ENCODE measurements around the gene NEK4.

Gene NEK4

DNA sequence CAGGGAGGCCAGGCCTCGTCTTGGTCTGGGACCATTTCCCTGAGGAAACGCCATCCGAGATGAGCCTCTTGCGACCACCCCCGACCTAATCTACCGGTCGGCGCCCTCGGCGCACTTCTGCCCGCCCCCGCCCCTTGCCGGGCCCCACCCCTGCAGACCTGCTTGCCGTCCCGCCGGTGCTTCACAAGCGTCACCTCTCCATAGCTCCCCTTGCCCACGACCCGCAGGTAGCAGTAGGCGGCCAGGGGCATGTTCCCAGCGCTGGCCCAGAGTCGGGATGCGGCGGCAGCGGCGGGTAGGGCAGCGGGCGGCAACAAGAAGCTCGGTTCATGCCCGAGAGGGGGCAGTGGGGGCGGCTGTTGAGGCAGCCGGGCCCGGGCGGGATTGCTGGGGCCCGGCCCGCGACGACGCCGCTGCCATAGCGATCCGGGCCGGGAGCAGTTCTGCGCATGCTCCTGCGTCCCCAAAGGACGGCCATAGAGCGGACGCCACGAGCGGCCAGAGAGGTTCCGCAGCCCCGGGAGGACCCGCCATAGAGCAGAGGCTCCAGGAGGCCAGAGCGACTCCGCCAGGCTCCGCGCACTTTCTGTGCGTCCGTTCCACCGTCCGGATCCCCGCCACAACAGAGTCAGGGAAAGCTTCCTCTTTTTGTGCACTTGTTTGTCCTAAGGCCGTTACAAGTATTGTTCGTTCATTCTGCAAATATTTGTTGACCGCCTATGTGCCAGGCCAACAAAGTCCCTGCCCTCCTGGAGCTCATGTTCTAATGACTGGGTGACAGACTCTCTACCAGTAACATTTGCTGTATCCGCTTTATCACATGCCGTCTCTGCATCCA, at the start of gene NEK4:
TSS of gene NEK4 (minus strand) at position 445 of the 838 bp plus-strand sequence. CDS start at position 251, 194 bp downstream.
- DNase-seq = peak; percentile 83 to 90

- DNase-seq = peak in 1 of 2 experiments; percentile 9
Measured at GRCh38 chr3:52819936-52820335, 49.2 kb upstream of the NEK4 start.

GRCh38 chr3:52817860-52818259, 47.1 kb upstream of the NEK4 start:
- DNase-seq = no peak

GRCh38 chr3:52817221-52817620, 46.5 kb upstream of the NEK4 start:
- DNase-seq = no peak

DNA sequence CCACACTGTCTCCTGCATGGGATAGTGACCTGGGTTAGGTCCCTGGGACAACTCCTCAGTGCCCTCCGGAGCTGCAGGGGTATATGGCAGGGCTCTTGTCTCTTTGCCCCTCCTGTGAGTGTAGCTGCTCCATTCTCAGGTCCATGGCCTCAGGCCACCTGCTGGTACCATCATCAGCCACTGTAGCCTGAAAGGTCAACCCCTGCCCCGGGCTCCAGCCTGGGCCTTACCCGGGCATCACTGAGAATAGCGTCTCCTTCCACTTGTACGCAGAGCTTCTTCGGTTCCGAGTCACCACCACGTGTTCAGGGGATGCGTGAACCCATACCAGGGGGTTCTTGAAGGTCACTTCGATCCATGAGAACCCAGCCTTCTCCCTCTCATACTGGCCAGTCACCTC, 45.9 kb upstream of the NEK4 start:
- no peak for DNase-seq

DNA sequence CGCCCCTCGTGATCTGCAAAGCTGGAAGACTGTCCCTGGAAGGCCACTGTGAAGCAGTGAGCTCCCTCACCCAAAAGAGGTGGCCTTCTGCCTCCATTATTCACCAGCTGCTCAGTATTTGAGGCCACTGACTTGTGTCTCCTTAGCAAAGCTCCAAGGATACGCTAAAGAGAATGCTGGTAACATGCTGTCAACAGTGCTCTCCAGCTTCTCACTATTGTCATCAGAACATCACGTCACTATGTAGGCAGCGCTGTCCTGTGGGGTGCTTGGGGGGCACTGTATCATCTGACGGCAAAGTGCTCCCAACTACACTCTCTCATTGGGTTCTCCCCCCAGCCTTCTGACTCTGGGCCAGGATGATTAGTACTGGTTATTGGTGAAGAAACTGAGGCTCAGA, 45.5 kb upstream of the NEK4 start:
- DNase-seq = no peak

DNA sequence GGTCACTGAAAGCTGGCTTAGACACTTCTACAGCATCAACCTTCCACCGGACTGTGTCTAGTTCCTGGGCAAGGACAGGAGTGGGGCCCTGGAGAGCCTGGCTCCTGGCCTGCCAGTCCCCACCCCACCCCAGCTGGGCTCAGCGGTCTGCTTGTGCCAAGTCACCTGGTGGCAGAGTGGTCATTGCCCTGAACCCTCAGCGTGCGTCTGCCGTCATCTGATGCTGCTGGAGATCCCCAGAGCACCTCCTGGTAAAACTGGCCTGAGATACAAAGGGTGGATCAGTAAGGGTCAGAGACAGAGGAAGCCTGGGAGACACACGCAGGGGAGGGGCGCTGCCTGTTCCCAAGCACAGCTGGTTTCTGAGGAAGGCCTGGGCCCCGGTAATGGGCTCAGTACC, 43.1 kb upstream of the NEK4 start:
- no peak for DNase-seq

DNA sequence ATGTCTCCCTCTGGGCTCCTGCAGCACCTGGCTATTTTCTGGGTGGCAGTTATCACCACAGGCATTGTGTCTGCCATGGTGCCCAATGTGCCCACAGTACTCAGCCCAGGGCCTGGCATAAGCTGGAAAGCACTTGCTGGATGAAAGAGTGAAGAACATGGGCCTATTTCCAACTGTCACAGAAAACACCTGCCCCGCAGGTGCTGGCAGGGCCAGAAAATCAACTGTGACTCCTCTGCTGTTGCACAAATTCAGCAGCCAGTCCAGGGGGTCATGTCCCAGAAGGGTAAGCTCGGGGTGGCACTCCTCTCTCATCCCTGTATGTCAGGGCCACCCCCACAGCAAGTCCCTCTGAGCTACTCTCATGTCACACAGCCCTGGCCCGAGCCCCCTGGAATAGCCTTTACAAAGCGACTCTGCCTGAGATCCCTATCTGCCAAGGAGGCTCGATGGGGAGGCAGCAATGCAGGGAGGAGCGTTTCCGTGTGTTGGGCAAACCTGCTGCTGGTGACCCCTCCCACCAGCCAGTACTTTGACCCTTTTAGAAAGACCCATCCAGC, 40.8 kb upstream of the NEK4 start:
- DNase-seq = no peak

DNA sequence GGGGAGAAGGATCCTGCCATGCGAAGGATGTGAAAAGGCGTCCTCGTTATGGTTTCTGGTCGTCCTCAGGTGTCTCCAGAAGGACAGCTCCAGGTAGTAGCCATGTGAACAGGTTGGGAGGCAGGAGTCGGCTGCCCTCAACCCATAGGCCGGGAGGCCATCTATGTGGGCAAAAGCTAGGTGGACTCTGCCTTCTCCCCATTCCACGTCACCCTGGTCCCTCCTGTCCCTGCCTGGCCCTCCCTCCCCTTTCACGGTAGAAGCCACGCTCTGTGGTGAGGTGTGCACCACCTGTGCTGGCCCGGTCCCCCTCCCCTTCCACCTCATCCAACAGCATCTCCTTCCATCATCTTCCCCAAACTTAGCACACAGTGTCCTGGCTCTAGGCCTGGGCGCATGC, 40.2 kb upstream of the NEK4 start:
- no peak for DNase-seq

GRCh38 chr3:52809662-52810377, 39.1 kb upstream of the NEK4 start:
- peak; percentile 61 to 82 for DNase-seq

GRCh38 chr3:52809149-52809548, 38.4 kb upstream of the NEK4 start:
- no peak for DNase-seq

- DNase-seq = peak; percentile 15 to 62
Measured at GRCh38 chr3:52805270-52806039, 34.7 kb upstream of the NEK4 start.

- no peak for DNase-seq
Measured at GRCh38 chr3:52801839-52802238, 31.1 kb upstream of the NEK4 start.

GRCh38 chr3:52800079-52800478, 29.3 kb upstream of the NEK4 start:
- DNase-seq = no peak

- no peak for DNase-seq
Measured at GRCh38 chr3:52798978-52799476, 28.3 kb upstream of the NEK4 start.

DNA sequence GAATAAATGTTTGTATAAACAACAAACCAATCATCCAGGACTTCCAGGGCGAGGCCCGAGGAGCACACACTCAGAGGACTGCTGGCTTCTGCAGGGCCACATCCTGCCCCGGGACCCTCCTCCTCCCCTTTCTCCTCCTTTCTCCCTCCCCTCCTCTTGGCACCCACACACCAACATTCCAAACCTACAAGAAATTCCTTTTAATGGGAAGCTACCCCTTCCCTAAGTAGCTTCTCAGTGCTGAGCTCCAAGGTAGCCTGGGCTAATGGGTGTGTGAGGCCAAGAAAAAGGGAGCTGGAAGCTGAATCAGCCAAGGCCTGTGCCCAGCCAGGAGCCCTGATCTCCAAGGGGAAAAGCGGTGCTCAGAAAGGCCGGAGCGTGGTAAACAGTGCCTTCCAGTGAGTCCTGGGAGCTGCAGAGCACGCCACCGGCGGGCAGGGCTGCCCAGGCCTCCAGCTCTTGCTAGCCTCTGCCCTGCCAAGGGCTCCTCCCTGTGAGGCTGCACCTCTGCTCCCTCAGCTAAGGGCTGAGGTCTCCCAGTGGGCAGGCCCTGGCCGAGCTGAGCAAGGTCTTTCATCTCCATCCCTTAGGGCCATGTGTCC, 27.7 kb upstream of the NEK4 start:
- no peak for DNase-seq

DNA sequence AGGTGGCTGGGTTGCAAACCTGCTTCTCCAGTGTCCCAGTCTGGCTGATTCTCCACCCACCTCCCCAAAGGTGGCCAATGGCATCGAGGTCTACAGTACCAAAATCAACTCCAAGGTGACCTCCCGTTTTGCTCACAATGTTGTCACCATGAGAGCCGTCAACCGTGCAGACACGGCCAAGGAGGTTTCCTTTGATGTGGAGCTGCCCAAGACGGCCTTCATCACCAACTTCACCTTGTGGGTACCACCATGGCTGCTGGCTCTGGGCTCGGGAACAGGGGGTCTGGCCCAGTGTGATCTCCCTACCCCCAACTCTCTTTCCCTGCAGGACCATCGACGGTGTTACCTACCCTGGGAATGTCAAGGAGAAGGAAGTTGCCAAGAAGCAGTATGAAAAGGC, 25.7 kb upstream of the NEK4 start:
- DNase-seq = no peak

GRCh38 chr3:52795298-52795900, 24.7 kb upstream of the NEK4 start:
- DNase-seq = no peak

- no peak for DNase-seq
Measured at GRCh38 chr3:52794612-52795099, 23.9 kb upstream of the NEK4 start, which contains the start of gene ITIH3. Gene ITIH3, plus strand, starts transcription at chr3:52794796. Its CDS starts 8 bp downstream, at chr3:52794804.

- no peak for DNase-seq
Measured at GRCh38 chr3:52793702-52794611, 23.2 kb upstream of the NEK4 start.

Data from NCI-H524 (cell line).